Measurements from ENCODE around the gene DOLPP1. TPM values are rescaled to one million over a fixed set of nuclear protein-coding genes. Genes with fewer than 3 reads are reported as not detected.

The DOLPP1 gene
- polyA plus RNA-seq, 1 donor from 2014 or later: 31.5 TPM

DNA sequence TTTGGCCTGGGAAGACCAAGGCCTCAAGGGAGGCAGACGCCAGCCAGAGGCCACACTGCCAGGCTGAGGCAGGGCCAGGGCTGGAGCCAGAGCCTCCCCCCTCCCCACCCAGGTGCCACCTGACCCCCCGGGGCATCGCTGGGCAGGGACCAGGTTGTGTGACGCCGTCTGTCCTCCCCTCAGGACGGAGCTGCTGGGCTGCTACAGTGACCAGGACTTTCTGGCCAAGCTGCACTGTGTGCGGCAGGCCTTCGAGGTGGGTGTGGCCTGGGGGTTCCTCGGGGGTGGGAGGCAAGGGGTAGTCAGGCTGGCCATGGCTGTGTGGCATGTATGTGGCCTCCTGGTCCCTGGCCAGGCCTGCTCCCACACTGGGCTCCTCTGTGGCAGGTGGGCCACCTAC is 17.9 kb upstream of the DOLPP1 start:
- Histone ChIP-seq H3K27ac (ENCODE audit: low read length) (no peak overlapping the region), H3K9ac (ENCODE audit: low read length) (no peak overlapping the region), H3F3A (ENCODE audit: insufficient read depth, low read length, poor library complexity, severe bottlenecking) (no peaks in the 10 kb centered on the region), H3K9me3 (ENCODE audit: low read length) (no peaks in the 10 kb centered on the region), H3K36me3 (ENCODE audit: insufficient read depth, low read length) (no peaks in the 10 kb centered on the region), H3K4me3 (ENCODE audit: low read length) (no peak overlapping the region), H2AFZ (ENCODE audit: low read depth, low read length) (no peak overlapping the region), H3K27me3 (ENCODE audit: insufficient read depth, low read depth, low read length) (no peaks in the 10 kb centered on the region), H3K79me2 (replicated peaks; ENCODE audit: insufficient read depth, low read length) (no peaks in the 10 kb centered on the region), H4K20me1 (ENCODE audit: insufficient read depth) (no peaks in the 10 kb centered on the region), H3K4me2 (ENCODE audit: low read length) (no peak overlapping the region), H3K9me2 (ENCODE audit: insufficient read depth, low read length) (no peaks in the 10 kb centered on the region)
- TF ChIP-seq MXI1 (conservative IDR thresholded peaks at IDR 0.05; ENCODE audit: poor library complexity, severe bottlenecking): no peak
- TF ChIP-seq, protein P1, sequence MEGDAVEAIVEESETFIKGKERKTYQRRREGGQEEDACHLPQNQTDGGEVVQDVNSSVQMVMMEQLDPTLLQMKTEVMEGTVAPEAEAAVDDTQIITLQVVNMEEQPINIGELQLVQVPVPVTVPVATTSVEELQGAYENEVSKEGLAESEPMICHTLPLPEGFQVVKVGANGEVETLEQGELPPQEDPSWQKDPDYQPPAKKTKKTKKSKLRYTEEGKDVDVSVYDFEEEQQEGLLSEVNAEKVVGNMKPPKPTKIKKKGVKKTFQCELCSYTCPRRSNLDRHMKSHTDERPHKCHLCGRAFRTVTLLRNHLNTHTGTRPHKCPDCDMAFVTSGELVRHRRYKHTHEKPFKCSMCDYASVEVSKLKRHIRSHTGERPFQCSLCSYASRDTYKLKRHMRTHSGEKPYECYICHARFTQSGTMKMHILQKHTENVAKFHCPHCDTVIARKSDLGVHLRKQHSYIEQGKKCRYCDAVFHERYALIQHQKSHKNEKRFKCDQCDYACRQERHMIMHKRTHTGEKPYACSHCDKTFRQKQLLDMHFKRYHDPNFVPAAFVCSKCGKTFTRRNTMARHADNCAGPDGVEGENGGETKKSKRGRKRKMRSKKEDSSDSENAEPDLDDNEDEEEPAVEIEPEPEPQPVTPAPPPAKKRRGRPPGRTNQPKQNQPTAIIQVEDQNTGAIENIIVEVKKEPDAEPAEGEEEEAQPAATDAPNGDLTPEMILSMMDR (IDR thresholded peaks at IDR 0.05; ENCODE audit: poor library complexity, severe bottlenecking): no peak
- TF ChIP-seq EZH2 (IDR thresholded peaks at IDR 0.05; ENCODE audit: borderline replicate concordance, insufficient read depth, low read length, poor library complexity, severe bottlenecking): no peak
- no peak for TF ChIP-seq POLR2AphosphoS5 (IDR thresholded peaks at IDR 0.05)
- no peak for TF ChIP-seq RAD21 (conservative IDR thresholded peaks at IDR 0.05)
- TF ChIP-seq SMC3 (conservative IDR thresholded peaks at IDR 0.05; ENCODE audit: poor library complexity): no peak
- no peak for TF ChIP-seq EP300 (conservative IDR thresholded peaks at IDR 0.05; ENCODE audit: poor library complexity, severe bottlenecking)
- TF ChIP-seq, protein P2, sequence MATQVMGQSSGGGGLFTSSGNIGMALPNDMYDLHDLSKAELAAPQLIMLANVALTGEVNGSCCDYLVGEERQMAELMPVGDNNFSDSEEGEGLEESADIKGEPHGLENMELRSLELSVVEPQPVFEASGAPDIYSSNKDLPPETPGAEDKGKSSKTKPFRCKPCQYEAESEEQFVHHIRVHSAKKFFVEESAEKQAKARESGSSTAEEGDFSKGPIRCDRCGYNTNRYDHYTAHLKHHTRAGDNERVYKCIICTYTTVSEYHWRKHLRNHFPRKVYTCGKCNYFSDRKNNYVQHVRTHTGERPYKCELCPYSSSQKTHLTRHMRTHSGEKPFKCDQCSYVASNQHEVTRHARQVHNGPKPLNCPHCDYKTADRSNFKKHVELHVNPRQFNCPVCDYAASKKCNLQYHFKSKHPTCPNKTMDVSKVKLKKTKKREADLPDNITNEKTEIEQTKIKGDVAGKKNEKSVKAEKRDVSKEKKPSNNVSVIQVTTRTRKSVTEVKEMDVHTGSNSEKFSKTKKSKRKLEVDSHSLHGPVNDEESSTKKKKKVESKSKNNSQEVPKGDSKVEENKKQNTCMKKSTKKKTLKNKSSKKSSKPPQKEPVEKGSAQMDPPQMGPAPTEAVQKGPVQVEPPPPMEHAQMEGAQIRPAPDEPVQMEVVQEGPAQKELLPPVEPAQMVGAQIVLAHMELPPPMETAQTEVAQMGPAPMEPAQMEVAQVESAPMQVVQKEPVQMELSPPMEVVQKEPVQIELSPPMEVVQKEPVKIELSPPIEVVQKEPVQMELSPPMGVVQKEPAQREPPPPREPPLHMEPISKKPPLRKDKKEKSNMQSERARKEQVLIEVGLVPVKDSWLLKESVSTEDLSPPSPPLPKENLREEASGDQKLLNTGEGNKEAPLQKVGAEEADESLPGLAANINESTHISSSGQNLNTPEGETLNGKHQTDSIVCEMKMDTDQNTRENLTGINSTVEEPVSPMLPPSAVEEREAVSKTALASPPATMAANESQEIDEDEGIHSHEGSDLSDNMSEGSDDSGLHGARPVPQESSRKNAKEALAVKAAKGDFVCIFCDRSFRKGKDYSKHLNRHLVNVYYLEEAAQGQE (IDR thresholded peaks at IDR 0.05; ENCODE audit: borderline replicate concordance): no peak

DNA sequence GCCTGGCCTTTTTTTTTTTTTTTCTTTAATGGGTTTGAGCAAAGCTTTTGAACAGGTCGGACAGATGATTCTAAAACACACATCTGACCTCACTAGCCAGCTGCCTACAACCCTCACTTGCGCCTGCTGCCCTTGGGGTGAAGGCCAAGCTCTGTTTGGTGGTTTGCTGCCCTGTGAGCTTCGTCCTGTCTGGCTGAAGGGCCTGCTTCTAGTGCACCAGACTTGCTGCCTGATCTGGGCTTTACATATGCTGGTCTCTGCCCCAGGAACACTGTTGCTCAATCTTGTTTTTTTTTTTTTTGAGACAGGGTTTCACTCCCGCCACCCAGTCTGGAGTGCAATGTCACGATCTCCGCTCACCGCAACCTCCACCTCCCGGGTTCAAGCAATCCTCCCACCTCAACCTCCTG is 16.4 kb upstream of the DOLPP1 start:
- H3K9me3 ChIP-seq (ENCODE audit: low read length): no peaks in the 10 kb centered on the region
- no peaks in the 10 kb centered on the region for H4K20me1 ChIP-seq (ENCODE audit: insufficient read depth)
- H3F3A ChIP-seq (ENCODE audit: insufficient read depth, low read length, poor library complexity, severe bottlenecking): no peaks in the 10 kb centered on the region
- no peak overlapping the region for H2AFZ ChIP-seq (ENCODE audit: low read depth, low read length)
- H3K4me3 ChIP-seq (ENCODE audit: low read length): no peak overlapping the region
- no peak overlapping the region for H3K9ac ChIP-seq (ENCODE audit: low read length)
- no peaks in the 10 kb centered on the region for H3K27me3 ChIP-seq (ENCODE audit: insufficient read depth, low read depth, low read length)
- H3K4me2 ChIP-seq (ENCODE audit: low read length): no peak overlapping the region
- H3K79me2 ChIP-seq (replicated peaks; ENCODE audit: insufficient read depth, low read length): no peaks in the 10 kb centered on the region
- H3K27ac ChIP-seq (ENCODE audit: low read length): no peak overlapping the region
- no peaks in the 10 kb centered on the region for H3K9me2 ChIP-seq (ENCODE audit: insufficient read depth, low read length)
- H3K36me3 ChIP-seq (ENCODE audit: insufficient read depth, low read length): no peaks in the 10 kb centered on the region
- TF ChIP-seq MXI1 (conservative IDR thresholded peaks at IDR 0.05; ENCODE audit: poor library complexity, severe bottlenecking) (no peak), EP300 (conservative IDR thresholded peaks at IDR 0.05; ENCODE audit: poor library complexity, severe bottlenecking) (no peak)

DNA sequence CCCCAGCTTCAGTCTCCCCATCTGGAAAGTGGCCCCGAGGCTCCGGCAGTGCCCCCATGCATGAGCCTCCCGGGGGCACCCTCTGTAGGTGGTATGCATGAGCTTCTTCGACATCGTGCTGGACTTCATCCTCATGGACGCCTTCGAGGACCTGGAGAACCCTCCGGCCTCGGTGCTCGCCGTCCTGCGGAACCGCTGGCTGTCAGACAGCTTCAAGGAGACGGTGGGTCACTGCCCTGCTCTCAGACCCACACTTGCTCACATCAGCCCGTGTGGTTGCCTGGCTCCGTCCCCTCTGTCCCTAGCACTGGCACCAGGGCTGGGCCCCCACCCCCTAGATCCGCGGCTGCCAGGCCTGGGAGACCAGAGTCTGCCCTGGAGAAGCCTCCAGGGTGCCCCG is 12.8 kb upstream of the DOLPP1 start:
- H3K4me3 ChIP-seq (ENCODE audit: low read length): no peak overlapping the region
- H3K9me2 ChIP-seq (ENCODE audit: insufficient read depth, low read length): no peaks in the 10 kb centered on the region
- H3K27me3 ChIP-seq (ENCODE audit: insufficient read depth, low read depth, low read length): no peaks in the 10 kb centered on the region
- no peak overlapping the region for H3K9ac ChIP-seq (ENCODE audit: low read length)
- H3K79me2 ChIP-seq (replicated peaks; ENCODE audit: insufficient read depth, low read length): no peaks in the 10 kb centered on the region
- H3K36me3 ChIP-seq (ENCODE audit: insufficient read depth, low read length): no peaks in the 10 kb centered on the region
- H3K4me2 ChIP-seq (ENCODE audit: low read length): no peak overlapping the region
- TF ChIP-seq POLR2AphosphoS5 (IDR thresholded peaks at IDR 0.05): no peak
- TF ChIP-seq TAF1 (IDR thresholded peaks at IDR 0.05; ENCODE audit: low read depth): no peak
- H3K27ac ChIP-seq (ENCODE audit: low read length): no peak overlapping the region
- H3F3A ChIP-seq (ENCODE audit: insufficient read depth, low read length, poor library complexity, severe bottlenecking): no peaks in the 10 kb centered on the region
- no peak overlapping the region for H2AFZ ChIP-seq (ENCODE audit: low read depth, low read length)
- H4K20me1 ChIP-seq (ENCODE audit: insufficient read depth): no peaks in the 10 kb centered on the region
- H3K9me3 ChIP-seq (ENCODE audit: low read length): no peaks in the 10 kb centered on the region
